Gastroesophageal sphincter (tissue), 3 donors: ENCODE measurements around the gene OBSCN.

Experiments
- CTCF ChIP-seq, 4 experiments: fragments of 200-600 bp in 2 of 4; fragments of 450-650 bp in 2 of 4; sonication (generic) in 1 of 4; IDR thresholded peaks; one replicate each; pipeline ENCODE4 v1.5.1; 2017 to 2019; ENCODE audit warnings: antibody characterized with exemption in 4 of 4, mild to moderate bottlenecking in 2 of 4, moderate library complexity in 2 of 4
- EP300 ChIP-seq: sonication (generic); formaldehyde crosslinking; IDR thresholded peaks from one replicate; pipeline ENCODE4 v1.6.1; 2017; ENCODE audit warnings: antibody characterized with exemption, mild to moderate bottlenecking
- POLR2A ChIP-seq, 2 donors: fragments of 450-650 bp; IDR thresholded peaks; one replicate each; pipeline ENCODE4 v1.6.1; 2017; ENCODE audit warnings: antibody characterized with exemption in 2 of 2, mild to moderate bottlenecking in 2 of 2, moderate library complexity in 1 of 2
- POLR2AphosphoS5 ChIP-seq: sonication (generic); formaldehyde crosslinking; IDR thresholded peaks from one replicate; pipeline ENCODE4 v1.6.1; 2017; ENCODE audit warnings: antibody characterized with exemption

DNA sequence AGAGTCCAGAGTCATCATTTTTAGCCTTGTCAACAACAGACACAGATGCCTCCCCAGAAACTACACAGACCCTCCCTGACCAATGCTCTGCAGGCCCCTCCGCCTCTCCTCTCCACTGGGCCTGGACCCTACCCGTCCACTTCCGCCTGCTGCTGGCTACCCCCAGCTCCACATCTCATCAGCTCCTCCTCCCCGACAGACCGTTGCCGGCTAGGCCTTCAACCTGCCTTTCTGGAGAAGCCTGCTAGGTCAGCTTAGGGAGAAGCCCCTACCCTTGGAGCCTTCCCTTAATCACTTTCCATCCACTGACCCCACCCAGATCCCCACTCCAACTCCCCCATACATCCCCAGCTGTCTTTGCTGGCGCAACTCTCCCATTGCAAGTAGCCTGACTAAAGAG lies 207.4 kb downstream of the OBSCN start:
- TF ChIP-seq CTCF (IDR thresholded peaks at IDR 0.05) (no peak), POLR2A (IDR thresholded peaks at IDR 0.05) (no peak), POLR2AphosphoS5 (no peak), EP300 (no peak)
